NOMO-1 treated with DMSO at 0.1 percent for 48 hours (cell line): ENCODE data around the gene ARL2BP.
"Not testable (repeated sequence)": the region's sequence is repeated elsewhere in the genome, so short reads cannot be mapped to it uniquely, and the experiment has no call there.

Experiments used
- DNase-seq: peaks from one replicate; lab custom pipeline; 2025; ENCODE audit not compliant: unreplicated experiment; lab: John Stamatoyannopoulos, UW

ARL2BP gene

DNA sequence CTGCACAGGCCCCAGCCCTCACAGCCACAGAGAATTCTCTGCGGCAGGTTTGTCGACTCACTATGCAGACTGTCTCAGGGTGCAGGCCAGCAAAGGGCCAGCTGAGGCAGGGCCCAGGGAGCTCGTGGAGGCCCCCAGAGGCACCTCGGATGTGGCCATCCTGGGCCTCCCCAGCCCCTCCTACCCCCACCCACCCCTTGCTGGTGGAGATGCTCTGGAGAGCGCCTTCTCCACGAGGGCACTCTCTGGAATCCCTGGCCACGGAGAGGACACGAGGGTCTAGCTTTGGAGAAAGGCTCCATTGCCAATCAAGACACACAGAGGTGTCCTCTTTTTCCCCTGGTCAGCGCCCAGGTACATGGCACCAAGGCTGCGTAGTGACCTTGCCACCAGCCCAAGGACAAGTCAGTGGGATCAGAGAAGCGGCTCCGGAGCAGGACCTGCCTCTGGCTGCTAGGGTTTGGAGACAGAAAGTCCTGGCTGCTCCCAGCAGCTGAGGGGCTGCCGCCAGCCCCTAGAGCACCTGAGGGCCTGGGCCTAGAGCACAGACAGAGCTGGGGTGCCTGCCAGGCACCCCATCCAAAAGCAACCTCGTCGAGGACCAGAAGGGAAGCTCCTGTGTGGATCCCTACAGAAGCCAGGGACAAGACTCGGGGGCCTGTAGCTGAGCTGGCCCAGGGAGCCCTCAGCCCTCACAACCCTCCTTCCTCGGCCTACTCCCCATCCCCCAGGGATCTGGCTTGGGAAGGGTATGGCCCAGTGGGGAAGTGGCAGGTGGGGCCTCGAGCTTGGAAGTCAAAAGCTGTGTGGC is 18.7 kb downstream of the ARL2BP start:
- no peak for DNase-seq

DNA sequence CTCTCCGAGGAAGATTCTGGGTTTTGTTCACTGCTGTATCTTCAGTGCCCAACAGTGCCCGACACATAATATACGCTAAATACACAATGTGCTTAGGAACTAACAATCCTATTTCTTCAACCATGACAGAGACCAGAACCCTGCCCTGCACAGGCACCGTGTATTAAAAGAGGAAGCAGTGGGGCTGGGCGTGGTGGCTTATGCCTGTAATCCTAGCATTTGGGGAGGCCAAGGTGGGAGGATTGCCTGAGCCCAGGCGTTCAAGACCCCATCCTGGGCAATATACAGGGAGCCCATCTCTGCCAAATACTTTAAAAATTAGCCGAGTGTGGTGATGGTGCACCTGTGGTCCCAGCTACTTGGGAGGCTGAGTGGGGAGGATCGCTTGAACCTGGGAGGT is 19.3 kb downstream of the ARL2BP start:
- peak; percentile 4 for DNase-seq

DNA sequence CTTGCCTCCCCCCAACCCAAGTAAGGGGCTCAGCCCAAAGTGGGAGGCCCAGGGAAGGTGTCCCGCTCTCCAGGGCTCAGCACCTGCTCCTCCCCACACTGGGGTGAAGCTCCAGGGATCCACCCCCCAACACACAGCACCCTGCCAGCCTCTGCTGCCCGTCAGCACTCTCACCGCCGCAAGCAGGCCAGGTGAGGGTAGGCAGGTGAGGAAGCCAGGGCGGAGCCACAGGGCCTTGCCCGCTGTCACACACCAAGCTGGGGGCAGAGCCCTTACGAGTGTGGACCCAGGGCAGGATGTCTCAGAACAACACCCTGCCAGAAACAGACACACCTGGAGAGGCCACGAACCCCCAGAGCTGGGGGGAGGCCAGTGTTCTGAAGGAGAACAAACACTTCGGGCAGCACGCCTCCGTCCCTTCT is 19.9 kb downstream of the ARL2BP start:
- no peak for DNase-seq

DNA sequence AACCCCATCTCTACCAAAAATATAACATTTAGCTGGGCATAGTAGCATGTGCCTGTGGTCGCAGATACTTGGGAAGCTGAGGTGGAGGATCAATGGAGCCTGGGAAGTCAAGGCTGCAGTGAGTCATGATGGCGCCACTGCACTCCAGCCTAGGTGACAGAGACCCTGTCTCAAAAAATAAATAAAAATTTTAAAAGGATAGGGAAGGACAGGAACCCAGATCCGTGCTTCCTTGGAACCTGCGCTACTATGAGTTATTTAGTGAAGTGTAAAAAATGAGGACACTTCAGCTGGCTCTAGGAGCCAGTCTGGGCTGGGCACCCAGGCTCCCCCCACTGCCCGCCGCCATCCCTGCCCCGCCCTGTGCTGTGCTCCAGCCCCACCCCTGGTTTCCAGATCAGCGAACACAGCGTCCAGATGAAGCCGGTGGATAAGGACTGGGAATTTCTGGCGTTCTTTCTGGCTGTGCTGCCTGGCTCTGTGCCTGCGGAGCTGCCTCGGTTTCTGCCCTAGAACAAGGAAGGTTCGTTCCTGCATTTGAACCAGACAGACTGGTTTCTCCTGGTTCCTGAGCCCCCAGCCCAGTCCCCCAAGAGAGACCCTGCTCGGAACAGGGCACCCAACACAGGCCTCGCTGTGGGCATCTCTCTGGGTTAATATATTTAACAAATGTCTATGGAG is 20.9 kb downstream of the ARL2BP start:
- no peak for DNase-seq

DNA sequence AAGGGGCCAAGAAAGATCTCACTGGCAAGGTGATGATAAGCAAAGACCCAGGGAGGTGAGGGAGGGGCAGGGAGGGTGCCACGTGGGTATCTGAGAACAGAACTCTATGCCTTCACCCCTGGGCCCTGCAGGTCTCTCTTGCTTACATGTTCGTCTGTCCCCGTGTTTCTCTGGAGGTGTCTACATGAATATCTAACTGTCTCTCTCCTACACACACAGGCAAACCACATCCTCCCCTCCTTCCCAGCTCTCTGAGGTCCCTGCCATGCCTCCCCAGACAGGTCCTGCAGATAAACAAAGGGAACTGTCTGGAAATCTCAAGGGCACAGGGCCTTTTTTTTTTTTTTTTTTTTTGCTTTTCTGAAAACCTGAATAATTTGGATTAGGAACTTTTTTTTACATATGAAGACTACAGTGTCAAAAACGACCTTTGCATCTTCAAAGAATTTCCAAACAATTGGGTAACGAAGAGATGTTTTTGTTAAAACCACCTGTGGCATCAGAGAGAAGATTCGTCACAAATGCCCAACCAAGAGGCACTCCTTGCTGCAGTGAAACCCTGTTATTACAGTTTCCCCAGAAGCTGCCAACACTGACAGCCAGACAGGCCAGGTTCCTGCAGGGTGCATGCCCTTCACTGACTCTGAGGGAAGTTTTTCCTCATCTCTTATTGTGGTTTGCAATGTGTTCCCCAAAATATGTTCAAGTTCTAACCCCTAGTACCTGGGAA is 21.6 kb downstream of the ARL2BP start:
- DNase-seq = no peak

DNA sequence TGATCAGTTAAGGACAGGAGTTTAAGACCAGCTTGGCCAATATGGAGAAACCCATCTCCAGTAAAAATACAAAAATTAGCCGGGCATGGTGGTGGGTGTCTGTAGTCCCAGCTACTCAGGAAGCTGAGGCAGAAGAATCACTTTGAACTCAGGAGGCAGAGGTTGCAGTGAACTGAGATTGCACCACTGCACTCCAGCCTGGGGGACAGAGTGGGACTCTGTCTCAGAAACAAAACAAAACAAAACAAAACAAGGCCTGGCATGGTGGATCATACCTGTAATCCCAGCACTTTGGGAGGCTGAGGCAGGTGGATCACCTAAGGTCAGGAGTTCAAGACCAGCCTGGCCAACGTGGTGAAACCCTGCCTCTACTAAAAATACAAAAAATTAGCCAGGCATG is 22.3 kb downstream of the ARL2BP start:
- DNase-seq = not testable (repeated sequence)

DNA sequence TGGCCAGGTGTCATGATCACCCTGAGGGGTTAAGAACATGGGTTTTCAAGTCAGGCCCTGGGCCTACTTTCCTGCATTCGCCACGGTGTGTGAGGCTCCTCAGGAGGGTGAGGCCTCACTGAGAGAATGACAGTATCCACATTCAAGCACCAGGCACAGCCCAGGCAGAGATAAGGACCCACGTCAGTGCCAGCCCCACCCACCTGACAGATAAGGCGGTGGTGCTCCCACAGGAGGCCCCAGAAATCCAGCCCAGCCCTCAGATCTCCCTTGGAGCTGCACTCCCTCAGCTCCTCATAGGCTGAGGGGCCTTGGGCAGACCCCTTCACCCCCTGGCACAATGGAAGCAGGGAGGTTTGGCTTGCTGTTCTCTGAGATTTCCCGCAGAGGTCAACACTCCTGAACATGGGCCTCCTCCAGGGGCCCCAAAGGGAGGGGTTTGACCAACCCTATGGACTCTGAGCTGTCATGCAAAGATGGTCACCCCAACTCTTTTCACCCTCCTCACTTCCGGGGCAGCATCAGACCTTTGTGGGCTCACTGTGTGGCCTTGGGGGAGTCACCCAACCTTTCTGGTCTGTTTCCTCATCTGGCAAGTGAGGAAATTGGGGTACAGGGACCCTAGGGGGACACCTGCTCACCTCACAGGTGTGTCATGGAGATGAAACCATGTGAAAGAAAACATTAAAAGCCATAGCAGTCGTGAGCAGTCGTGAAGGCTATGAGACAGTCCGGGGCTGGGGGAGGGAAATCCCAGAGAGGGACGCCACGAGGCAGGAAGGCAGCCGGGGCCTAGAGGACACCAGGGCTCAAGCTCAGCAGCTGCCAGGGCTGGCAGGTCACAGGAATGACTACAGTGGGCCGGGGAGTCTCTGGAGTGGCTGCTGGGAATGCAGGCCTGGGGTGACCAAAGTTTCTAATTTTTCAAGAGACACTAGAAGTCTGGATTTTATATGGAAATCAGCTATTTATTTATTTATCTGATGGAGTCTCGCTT is 24.0 kb downstream of the ARL2BP start:
- no peak for DNase-seq

DNA sequence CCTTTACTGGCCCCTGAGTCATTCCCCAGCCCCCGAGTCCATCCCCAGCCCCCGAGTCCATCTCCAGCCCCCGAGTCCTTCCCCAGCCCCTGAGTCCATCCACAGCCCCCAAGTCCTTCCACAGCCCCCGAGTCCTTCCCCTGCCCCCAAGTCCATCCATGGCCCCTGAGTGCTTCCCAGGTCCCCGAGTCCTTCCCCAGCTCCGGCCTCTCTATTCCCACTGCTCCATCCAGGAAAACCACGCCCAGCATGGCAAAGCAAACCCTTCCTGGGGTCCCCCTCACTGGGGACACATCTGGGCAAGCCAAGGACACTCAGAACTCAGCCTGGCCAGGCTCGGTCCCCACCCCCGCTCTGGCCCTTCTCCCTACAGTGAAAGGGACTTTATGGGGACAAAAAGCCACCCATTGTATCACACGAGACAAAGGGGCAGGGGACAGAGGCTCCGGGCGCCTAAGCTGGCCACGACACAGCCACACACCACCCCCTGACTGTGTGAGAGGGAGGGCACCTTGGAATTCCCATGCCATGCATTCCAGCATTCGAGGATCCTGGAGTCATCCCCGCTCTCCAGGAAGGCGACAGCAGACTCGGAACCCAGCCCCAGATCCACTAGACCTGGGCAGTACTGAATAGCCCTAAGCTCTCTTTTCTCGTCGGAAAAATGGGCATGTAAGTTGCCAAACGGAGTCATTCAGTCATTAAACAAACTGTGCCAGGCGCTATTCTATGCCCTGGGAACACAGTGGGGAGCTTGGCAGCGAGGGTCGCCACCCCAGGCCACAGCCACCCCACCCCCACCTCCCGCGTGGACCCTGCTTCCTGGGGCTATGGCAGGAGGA is 25.4 kb downstream of the ARL2BP start:
- no peak for DNase-seq

DNA sequence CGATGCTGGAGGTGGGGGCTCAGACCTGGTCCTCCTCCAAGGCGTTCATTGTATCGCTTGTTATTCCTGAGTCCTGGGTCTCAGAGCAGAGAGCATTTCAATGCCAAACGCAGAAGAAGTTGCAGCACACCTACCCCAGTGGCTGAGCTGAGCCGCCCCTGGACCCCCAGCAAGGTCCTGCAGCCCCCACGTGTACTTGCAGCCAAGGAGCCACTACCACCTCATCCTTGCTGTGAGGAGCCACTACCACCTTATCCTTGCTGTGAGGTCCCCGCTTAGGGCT is 25.9 kb downstream of the ARL2BP start:
- no peak for DNase-seq

DNA sequence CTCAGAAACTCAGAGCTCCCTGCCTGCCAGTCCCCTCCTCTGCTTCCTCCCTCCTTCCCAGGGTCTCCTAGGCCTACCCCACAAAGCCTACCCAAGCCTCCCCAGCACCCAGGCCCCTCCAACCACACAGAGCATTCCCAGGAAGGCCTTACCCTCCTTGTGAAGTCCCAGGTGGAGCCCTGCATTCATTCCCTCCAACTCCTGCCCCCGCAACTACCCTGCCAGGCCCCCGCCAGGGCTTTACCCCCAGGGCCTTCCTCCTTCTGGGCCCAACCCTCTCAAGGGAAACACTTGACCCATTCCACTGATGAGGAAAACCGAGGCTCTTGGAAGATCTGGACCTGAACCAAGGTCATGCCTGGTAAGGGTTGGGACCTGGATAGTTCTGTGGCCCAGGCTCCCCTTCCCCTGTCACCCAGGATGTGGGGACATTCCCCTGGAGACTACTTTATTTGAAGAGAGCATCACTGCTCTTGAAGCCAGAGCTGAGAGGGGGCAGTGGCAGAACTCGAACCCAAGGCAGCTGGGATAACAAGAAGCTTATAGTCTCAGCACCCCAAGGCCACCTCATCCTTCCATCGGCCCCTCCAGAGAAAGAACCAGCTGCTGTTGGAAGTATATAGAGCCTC is 26.9 kb downstream of the ARL2BP start:
- no peak for DNase-seq

DNA sequence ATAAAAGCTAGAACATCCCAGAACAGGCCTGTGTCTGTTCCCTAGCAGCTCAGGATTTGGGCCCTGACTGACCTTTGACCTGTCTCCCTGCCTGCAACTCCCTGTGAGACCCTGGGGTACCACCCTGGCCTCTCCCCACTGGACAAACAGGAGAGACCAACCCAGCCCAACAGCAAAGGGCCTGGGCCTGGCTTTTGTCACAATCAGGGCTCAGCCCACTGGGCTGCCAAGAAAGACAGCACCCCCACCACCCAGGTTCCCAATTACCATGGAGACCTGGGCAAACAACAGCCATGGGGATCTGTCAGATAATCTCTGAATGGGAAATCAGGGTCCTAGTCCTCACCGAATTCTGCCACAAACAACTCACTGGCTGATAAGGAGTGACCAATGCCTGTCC is 28.3 kb downstream of the ARL2BP start:
- DNase-seq = no peak

DNA sequence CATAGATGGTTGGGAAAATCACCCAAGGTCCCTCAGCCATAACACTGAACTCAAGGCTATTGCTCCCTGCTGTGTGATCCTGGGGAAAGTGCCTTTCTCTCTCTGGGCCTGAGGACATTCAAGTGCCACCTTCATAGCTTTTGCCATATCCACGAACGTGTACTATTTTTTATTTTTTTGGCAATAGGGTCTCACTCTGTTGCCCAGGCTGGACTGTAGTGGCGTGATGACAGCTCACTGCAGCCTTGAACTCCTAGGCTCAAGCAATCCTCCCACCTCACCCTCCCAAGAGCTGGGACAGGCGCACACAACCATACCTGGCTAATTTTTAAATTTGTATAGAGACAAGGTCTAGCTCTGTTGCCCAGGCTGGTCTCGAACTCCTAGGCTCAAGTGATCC is 28.8 kb downstream of the ARL2BP start:
- DNase-seq = no peak

DNA sequence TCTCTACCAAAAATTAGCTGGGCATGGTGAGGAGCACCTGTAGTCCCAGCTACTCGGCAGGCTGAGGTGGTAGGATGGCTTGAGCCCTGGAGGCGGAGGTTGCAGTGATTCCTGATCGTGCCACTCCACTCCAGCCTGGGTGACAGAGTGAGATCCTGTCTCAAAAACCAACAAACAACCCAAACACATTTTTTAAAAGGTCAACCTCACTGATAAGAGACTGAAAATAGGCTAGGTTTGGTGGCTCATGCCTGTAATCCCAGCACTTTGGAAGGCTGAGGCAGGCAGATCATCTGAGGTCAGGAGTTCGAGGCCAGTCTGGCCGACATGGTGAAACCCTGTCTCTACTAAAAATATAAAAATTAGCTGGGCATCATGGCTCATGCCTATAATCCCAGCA is 30.9 kb downstream of the ARL2BP start:
- not testable (repeated sequence) for DNase-seq

DNA sequence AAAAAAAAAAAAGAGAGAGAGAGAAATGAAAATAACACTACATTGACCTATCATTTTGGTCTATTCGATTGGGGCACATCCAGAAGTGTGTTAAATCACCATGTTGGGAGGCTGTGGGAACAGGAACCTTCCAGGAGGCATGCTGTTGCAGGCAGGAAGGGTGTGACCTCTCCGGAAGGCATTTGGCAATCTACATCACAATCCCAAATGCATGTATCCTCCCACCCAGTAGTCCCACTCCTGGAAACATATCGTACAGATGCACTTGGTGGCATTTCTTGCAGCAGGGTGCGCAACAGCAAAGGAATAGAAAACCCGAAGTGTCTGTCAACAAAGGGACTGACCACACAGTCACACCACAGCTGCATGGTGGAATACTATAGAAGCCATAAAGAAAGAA is 31.5 kb downstream of the ARL2BP start:
- peak; percentile 17 for DNase-seq

DNA sequence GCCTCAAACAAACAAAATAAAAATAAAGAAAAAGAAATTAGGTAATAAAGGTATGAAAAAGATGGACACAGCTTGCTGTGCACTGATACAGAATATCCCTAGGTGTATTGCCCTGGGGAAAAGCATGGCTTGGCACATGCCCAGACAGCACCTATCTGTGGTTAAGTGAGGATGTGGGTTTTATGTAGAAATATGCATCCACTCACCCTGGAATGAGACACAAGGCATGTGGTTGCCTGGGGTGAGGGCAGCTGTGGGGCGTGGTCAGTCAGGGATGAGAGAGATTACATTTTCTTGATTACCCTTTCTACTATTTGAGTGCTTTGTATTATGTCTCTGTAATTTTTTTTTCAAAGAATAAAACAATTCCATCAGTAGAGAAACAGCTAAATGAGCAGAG is 32.5 kb downstream of the ARL2BP start:
- peak; percentile 10 for DNase-seq

DNA sequence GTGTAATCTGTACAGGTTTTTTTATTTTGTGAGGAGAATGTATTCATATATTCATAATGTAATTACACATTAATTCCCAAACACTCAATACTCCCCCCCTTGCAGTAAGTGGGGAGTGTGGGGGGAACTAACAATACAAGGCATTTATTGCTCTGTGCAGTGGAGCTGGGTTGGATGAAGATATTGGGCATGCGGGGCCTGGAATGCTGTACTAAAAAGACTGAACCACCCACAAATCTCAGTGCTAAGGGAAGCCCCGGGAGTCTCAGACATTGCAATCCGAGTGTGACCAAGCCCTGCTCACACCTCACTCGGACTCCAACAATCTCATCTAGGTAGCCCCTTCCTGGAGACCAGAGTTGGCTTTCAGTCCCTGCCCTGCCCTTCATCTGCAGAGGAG is 33.4 kb downstream of the ARL2BP start:
- no peak for DNase-seq

DNA sequence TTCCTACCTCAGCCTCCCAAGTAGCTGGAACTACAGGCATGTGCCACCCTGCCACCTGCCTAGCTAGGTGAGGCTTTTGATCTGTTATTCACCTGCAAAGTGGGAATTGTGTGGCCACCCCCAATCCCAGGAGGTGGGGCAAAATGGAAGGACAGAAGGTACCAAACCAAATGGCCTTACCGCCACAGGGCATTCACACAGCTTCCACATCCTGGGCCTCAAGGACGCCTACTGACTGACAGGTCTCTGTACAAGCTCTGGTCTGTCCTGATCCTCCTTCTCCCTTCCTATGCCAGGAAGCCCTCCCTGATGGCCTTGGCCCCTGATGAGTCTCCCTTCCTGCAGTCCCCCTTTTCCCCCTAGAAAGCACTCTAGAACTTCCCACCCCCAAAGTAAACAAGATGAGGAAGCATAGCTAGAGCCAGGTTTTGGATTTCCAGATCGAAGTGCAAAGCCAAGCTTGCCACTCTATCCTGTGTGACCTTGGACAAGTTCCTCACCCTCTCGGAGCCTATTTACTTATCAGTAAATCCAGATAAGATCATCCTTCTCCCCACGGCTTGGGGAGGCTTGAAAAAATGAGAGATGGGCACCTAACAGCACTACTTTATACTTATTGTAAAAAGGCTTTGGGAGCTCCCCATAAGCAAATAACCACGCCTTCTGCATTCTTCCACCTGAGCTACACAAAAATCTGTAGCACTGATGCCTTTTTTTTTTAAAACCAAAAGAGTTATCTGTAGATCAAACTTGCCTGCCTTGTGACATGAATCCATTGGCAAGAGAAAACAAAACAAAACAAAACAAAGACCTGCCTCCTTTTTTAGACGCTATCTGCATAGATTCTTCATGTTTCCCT is 35.0 kb downstream of the ARL2BP start:
- no peak for DNase-seq

DNA sequence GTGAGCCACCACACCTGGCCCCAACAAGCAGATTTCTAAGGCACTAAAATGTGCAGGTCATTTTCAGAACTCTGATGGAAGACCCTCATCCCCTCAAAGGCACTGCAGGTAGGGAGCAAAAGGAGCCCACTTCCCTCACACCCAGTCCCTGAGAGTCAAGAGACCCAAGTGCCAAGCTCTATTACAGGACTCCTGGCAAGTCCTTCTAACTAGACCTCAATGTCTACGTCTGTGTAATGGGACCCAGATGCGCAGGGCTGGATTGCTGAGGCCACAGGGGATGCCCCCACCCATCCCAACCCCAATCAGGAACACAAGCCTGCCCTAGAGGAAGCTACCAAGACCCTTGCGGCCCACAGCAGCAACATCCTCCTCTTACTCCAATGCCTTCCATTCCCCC is 36.7 kb downstream of the ARL2BP start:
- DNase-seq = no peak
